GM18526 (cell line): ENCODE measurements around the gene WNT9A.

Experiments
- POLR2A ChIP-seq: IDR thresholded peaks from 3 replicates; pipeline ENCODE4 v1.6.1; 2011; ENCODE audit not compliant: insufficient read length; ENCODE audit errors: extremely low read depth

WNT9A gene, protein sequence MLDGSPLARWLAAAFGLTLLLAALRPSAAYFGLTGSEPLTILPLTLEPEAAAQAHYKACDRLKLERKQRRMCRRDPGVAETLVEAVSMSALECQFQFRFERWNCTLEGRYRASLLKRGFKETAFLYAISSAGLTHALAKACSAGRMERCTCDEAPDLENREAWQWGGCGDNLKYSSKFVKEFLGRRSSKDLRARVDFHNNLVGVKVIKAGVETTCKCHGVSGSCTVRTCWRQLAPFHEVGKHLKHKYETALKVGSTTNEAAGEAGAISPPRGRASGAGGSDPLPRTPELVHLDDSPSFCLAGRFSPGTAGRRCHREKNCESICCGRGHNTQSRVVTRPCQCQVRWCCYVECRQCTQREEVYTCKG

DNA sequence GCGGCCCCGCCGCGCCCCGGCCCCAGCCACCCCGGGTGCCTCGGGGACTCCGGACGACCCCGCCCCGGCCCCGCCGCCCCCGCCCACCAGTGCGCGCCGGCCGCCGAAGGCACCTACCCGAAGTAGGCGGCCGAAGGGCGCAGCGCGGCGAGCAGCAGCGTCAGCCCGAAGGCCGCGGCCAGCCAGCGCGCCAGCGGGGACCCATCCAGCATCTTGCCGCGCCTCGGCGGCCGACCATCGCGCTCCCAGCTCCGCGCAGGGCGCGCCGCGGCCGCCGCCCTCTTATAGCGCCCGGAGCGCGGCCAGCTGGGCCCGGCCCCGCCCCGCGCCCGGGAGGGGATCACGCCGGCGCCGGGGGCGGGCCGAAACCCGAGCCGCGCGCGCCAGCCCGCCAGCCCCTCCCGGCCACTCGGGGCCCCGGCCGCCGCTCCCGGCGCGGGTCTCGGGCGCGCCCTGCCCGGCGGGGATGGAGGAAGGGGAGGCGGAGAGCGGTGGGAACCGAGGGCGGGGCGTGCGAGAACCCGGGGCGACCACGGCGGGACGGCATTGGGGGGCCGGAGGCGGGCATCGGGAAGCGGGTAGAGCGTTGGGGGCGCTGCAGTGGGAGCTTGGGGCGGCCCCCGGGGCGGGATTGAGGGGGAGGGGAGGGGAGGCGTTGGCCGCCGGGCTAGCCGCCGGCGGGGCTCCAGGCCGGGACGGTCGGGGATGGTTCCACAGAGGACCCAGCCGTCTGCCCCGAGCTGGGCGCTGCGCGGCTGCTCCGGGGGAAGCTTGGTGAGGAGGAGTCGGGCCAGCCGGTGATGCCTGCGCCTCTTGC, at the start of gene WNT9A:
WNT9A (minus strand) TSS at position 257 of the 817 bp plus-strand sequence; CDS start at position 212, 45 bp downstream.
- no peak for TF ChIP-seq POLR2A

DNA sequence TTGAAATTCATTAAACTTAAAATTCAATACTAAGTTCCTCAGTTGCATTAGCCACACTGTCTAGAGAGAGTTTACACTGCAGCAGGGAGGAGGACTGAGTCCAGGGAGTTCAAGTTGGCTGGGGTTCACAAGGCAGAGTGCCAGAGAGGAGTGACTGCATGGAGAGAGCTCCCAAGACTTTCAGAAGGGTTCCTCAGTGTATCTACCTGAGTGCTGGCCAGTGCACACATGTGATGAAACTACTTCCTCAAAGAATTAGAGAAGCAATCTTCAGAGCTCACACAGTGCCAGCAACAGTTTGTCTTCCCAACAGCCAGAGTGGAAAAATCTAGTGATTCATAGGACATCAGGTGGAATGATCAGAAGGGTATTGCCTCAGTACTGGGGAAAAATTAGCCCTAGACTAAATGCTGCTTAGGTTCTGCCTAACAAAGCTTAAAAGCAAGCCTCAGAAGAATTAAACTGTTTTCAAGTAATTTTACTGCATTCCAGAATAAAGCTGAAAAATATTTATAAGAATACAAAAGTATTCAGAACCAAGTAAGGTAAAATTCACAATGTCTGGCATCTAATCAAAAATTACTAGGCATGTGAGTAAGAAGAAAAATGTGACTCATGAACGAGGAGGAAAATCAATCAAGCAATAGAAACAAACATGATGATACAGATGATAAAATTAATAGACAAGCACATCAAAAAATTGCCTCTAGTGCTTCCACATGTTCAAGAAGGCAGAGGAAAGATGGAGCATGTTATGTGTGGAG, 48.6 kb upstream of the WNT9A start:
- TF ChIP-seq POLR2A: no peak

- no peak for TF ChIP-seq POLR2A
Measured at GRCh38 chr1:227994632-227995300, 47.0 kb upstream of the WNT9A start.

DNA sequence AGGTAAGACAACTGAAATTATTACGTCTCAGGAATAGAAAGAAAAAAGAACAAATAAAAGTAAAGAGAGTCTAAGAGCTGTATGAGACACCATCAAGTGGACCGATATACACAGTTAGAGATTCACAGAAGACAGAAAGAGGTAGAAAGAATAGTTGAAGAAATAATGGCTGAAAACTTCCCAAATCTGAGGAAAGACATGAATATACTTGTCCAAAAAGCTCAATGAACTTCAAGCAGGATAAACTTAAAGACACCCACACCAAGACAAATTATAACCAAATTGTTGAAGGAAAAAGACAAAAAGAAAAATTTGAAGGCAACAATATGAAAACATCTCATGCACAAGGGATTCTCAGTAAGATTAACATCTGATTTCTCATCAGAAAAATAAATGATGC, 39.4 kb upstream of the WNT9A start:
- no peak for TF ChIP-seq POLR2A

DNA sequence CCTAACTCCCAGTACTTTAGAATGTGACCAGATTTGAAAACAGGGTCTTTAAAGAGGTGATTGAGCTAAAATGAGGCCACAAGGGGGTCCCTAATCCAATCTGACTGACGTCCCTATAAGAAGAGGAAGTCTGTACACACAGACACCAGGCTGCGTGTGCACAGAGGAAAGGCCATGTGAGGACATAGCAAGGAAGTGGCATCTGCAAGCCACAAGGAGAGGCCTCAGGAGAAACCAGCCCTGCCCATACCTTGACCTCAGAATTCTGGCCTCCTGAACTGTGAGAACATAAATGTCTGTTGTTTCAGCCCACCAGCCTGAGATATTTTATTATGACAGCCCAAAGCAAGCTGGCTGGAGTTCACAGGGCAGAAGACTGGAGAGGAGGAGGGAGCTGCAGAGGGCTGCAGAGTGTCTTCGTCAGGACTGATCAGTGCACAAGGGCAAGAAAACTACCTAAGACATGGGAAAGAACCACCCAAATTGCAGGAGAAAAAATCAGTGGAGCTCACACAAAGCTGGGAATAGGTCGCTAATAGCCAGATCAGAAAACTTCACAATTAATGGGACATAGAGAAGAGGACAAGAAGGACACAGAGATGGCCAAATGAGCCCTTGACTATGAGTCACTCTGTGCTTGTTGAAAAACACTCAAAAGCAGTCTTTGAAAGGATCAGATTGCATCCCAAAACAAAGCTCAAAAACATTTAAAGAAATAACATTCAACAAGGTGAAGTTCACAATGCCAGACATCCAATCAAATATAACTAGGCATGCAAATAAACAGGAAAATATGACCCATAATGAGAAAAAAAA, 14.1 kb upstream of the WNT9A start:
- TF ChIP-seq POLR2A: no peak

GRCh38 chr1:227959325-227959860, 11.7 kb upstream of the WNT9A start:
- TF ChIP-seq POLR2A: no peak

DNA sequence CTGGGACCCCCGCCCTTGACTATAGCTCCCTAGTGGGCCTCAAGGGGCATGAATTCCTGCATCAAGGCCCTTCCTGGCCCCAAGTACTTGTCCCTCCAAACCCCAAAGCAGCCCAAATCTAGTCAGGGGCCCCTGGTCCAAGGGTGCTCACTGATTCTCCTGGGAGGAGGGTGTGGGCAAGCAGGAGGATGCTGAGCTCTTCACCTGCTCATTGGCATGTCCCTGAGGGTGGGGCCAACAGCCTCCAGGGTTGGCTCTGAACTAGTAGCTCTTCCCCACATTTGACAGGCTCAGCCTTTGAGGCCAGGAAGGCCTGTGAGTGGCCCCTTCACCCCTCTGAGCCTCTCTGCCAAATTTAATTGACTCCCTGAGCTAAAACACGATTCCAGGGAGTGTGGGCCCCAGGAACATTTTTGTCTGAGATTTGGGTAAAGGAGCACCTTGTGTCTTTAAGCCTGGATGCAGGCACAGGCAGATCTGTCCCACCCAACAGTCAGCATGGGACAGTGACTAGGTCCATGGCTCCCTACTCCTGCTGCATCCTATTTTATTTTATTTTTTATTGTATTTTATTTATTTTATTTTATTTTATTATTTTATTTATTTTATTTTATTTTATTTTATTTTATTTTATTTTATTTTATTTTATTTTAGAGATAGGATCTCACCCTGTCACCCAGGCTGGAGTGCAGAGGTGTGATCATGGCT, 11.0 kb upstream of the WNT9A start:
- TF ChIP-seq POLR2A: no peak

GRCh38 chr1:227955808-227956207, 8.1 kb upstream of the WNT9A start:
- TF ChIP-seq POLR2A: no peak

DNA sequence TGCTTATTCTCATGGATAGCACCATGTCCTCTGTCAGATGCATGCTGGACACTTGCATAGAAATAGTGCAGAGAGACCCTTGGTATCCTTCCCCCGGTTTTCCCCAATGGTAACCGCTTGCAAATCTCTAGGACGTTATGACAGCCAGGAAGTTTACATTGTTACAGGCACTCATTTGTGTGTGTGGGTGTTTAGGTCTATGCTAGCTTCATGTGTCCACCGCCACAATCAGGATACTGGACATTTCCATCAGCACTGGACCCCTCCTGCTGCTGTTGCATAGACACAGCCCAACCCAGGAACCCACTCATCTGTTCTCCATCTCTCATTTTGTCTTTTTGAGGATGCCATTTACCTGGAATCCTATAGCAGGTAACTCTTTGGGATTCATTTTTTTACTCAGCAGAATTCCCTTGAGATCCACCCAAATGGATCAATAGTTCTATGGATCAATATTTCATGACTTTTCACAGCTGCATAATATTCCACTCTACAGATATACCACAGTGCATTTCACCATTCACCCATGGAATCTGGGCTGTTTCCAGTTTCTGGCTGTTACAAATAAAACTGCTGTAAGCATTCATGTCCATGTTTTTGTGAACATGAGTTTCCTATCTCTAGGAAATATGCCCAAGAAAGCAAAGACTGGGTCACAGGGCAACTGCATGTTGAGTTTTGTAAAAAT, 6.6 kb upstream of the WNT9A start:
- no peak for TF ChIP-seq POLR2A

GRCh38 chr1:227953022-227953412, 5.3 kb upstream of the WNT9A start:
- no peak for TF ChIP-seq POLR2A

DNA sequence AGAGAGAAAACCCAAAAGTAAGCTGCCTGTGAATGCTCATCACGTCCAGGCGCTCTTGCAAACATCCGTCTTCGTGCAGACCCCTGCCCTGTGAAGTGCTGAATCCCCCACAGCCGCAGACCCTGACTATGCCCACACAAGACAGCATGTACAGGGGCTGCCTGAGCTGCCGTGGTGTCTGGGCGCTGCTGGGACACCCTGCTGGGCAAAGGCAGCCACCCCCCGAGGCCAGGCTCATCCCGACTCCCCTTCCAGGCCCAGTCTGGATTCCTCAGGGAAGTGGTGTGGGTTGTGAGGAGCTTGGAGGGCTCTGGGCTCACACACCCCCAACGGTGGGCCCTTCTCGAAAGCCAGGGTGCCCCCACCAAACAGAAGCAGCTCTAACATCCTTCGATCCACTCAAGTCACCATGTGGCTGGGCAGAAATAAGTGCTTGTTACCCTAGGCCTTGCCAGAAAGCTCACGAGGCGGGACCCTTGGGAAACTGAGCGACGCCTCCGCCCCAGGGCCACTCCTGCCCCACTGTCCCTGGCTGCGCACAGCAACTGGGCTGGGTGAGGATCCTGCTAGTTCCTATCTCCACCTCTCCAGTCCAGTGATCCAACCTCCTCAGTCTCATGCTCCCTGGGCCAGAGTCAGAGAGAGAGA, 4.8 kb upstream of the WNT9A start:
- no peak for TF ChIP-seq POLR2A

DNA sequence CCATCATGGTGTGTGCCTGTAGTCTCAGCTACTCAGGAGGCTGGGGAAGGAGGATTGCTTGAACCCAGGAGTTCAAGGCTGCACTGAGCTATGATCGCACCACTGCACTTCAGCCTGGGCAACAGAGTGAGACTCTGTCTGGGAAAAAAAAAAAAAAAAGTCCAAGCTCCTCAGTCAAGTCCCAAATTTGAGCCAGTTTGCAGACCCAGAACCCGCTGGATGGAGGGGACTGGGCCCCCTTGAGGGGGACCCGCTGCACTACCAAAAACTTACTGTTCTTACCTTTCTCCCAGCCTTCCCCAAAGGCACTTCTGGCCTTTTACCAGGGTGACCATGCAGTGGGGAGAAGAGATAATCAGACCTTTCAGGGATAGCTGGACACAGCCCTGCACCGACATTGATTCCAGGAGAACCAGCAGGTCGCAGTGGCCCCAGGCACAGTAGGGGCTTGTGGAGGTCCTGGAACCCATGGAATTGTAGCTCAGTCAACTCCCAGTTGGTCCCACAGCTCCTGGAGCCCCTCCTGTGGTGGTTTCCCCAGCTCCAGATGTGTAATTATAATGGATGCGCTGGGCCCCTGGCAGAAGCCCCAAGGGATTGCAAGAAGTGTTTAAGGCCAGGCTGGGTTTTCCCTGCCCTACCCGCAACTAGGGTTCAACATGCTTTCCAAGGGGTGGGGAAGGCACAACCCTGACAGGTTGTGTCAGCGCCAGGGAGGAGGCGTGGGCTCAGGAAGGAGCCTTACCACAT, 4.1 kb upstream of the WNT9A start:
- no peak for TF ChIP-seq POLR2A
